SK-N-SH treated with all-trans-retinoic acid at 6 μM for 48 hours (cell line): ENCODE data around the gene CDH26.

Experiments
- CSDC2 ChIP-seq: fragments of 250-450 bp; sonication (Bioruptor Pico); IDR thresholded peaks from 2 replicates; pipeline ENCODE4 v1.5.0; 2020; ENCODE audit warnings: mild to moderate bottlenecking, moderate library complexity
- PATZ1 ChIP-seq: fragments of 250-450 bp; sonication (Bioruptor Pico); IDR thresholded peaks from 2 replicates; pipeline ENCODE4 v1.8.0; 2020; ENCODE audit warnings: mild to moderate bottlenecking, moderate library complexity, borderline replicate concordance
- RARB ChIP-seq: fragments of 250-450 bp; sonication (Bioruptor Pico); IDR thresholded peaks from 2 replicates; pipeline ENCODE4 v1.8.0; 2021; ENCODE audit warnings: mild to moderate bottlenecking, moderate library complexity
- SNAI2 ChIP-seq: fragments of 250-450 bp; sonication (Bioruptor Pico); IDR thresholded peaks from 2 replicates; pipeline ENCODE4 v1.5.0; 2020; ENCODE audit warnings: mild to moderate bottlenecking, moderate library complexity
- ZFP3 ChIP-seq: fragments of 250-450 bp; sonication (Bioruptor Pico); IDR thresholded peaks from 2 replicates; pipeline ENCODE4 v1.5.0; 2020; ENCODE audit warnings: mild to moderate bottlenecking, moderate library complexity
- ZFP30 ChIP-seq: fragments of 450-650 bp; formaldehyde crosslinking; IDR thresholded peaks from 2 replicates; pipeline ENCODE4 v1.5.0; 2022; ENCODE audit warnings: mild to moderate bottlenecking, moderate library complexity
- ZNF8 ChIP-seq: fragments of 450-650 bp; formaldehyde crosslinking; IDR thresholded peaks from 2 replicates; pipeline ENCODE4 v1.5.0; 2020; ENCODE audit warnings: mild to moderate bottlenecking, moderate library complexity
- TF ChIP-seq, protein P1 (sequence below): fragments of 250-450 bp; sonication (Bioruptor Pico); IDR thresholded peaks from 2 replicates; pipeline ENCODE4 v1.5.1; 2020; ENCODE audit warnings: low read depth, mild to moderate bottlenecking, moderate library complexity
- TF ChIP-seq, protein P2 (sequence below): fragments of 250-450 bp; sonication (Bioruptor Pico); IDR thresholded peaks from 2 replicates; pipeline ENCODE4 v1.5.0; 2020; ENCODE audit warnings: mild to moderate bottlenecking, moderate library complexity

DNA sequence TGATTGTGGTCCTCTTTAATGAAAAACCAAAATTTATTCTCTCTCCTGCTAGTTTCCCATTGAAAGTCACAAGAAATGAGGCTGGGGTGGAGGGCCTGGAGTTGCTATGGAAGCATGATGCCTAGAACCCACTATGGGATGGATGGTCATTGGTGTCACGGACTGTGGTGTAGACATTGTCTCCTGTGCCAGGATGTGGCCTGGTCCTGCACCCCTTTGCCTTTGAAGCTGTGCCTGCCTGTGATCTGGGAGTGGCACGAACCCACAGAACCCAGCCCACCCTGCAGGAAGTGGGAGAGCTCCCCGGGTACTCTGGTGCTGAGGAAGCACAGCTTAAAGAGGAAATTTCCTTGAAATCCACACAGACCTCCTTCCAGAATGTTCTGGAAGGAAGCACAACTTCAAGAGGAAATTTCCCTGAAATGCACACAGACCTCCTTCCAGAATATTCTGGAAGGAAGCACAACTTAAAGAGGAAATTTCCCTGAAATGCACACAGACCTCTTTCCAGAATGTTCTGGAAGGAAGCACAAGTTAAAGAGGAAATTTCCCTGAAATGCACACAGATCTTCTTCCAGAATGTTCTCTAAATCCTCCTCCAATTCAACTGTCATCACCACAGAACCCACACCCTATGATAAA is 105.6 kb downstream of the CDH26 start:
- TF ChIP-seq ZNF8 (CRISPR knock-in tag), result no peak
- TF ChIP-seq CSDC2 (CRISPR knock-in tag), result no peak
- no peak for TF ChIP-seq ZFP3
- no peak for TF ChIP-seq ZFP30
- no peak for TF ChIP-seq SNAI2 (CRISPR knock-in tag)
- TF ChIP-seq RARB (CRISPR knock-in tag), result no peak
- TF ChIP-seq PATZ1 (CRISPR knock-in tag), result no peak
- TF ChIP-seq, protein P1, sequence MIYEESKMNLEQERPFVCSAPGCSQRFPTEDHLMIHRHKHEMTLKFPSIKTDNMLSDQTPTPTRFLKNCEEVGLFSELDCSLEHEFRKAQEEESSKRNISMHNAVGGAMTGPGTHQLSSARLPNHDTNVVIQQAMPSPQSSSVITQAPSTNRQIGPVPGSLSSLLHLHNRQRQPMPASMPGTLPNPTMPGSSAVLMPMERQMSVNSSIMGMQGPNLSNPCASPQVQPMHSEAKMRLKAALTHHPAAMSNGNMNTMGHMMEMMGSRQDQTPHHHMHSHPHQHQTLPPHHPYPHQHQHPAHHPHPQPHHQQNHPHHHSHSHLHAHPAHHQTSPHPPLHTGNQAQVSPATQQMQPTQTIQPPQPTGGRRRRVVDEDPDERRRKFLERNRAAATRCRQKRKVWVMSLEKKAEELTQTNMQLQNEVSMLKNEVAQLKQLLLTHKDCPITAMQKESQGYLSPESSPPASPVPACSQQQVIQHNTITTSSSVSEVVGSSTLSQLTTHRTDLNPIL (CRISPR knock-in tag), result no peak
- TF ChIP-seq, protein P2, sequence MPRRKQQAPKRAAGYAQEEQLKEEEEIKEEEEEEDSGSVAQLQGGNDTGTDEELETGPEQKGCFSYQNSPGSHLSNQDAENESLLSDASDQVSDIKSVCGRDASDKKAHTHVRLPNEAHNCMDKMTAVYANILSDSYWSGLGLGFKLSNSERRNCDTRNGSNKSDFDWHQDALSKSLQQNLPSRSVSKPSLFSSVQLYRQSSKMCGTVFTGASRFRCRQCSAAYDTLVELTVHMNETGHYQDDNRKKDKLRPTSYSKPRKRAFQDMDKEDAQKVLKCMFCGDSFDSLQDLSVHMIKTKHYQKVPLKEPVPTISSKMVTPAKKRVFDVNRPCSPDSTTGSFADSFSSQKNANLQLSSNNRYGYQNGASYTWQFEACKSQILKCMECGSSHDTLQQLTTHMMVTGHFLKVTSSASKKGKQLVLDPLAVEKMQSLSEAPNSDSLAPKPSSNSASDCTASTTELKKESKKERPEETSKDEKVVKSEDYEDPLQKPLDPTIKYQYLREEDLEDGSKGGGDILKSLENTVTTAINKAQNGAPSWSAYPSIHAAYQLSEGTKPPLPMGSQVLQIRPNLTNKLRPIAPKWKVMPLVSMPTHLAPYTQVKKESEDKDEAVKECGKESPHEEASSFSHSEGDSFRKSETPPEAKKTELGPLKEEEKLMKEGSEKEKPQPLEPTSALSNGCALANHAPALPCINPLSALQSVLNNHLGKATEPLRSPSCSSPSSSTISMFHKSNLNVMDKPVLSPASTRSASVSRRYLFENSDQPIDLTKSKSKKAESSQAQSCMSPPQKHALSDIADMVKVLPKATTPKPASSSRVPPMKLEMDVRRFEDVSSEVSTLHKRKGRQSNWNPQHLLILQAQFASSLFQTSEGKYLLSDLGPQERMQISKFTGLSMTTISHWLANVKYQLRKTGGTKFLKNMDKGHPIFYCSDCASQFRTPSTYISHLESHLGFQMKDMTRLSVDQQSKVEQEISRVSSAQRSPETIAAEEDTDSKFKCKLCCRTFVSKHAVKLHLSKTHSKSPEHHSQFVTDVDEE, result no peak
